IPS-11a (cell line): ENCODE data around the gene SHQ1.

Experiments
- H3K4me3 ChIP-seq: one replicate; pipeline ENCODE4 v1.5.1; 2013; ENCODE audit warnings: low read depth, low read length, control low read depth

Gene SHQ1

GRCh38 chr3:72855001-72855400, 6.8 kb upstream of the SHQ1 start:
- H3K4me3 ChIP-seq: no peak overlapping the region

GRCh38 chr3:72848703-72849081, 447 bp upstream of the SHQ1 start:
- peak overlapping the region; percentile 89 for H3K4me3 ChIP-seq

GRCh38 chr3:72847282-72847681, 963 bp downstream of the SHQ1 start:
- H3K4me3 ChIP-seq: peak overlapping the region; percentile 89

- H3K4me3 ChIP-seq: no peak overlapping the region
Measured at GRCh38 chr3:72846166-72846565, 2.1 kb downstream of the SHQ1 start.

- no peak overlapping the region for H3K4me3 ChIP-seq
Measured at GRCh38 chr3:72844436-72844993, 3.7 kb downstream of the SHQ1 start.

GRCh38 chr3:72839057-72839456, 9.2 kb downstream of the SHQ1 start:
- H3K4me3 ChIP-seq: no peak overlapping the region

GRCh38 chr3:72836923-72837322, 11.3 kb downstream of the SHQ1 start:
- no peak overlapping the region for H3K4me3 ChIP-seq

- no peak overlapping the region for H3K4me3 ChIP-seq
Measured at GRCh38 chr3:72836416-72836815, 11.8 kb downstream of the SHQ1 start.

GRCh38 chr3:72830452-72831223, 17.6 kb downstream of the SHQ1 start:
- H3K4me3 ChIP-seq: no peak overlapping the region

GRCh38 chr3:72829701-72830100, 18.5 kb downstream of the SHQ1 start:
- H3K4me3 ChIP-seq: no peak overlapping the region

GRCh38 chr3:72821161-72821781, 27.0 kb downstream of the SHQ1 start:
- H3K4me3 ChIP-seq: no peak overlapping the region

GRCh38 chr3:72820415-72820814, 27.8 kb downstream of the SHQ1 start:
- H3K4me3 ChIP-seq: no peak overlapping the region

GRCh38 chr3:72818905-72819304, 29.3 kb downstream of the SHQ1 start:
- no peak overlapping the region for H3K4me3 ChIP-seq

GRCh38 chr3:72818092-72818773, 30.0 kb downstream of the SHQ1 start:
- no peak overlapping the region for H3K4me3 ChIP-seq

- H3K4me3 ChIP-seq: no peak overlapping the region
Measured at GRCh38 chr3:72816862-72817355, 31.3 kb downstream of the SHQ1 start.

- no peak overlapping the region for H3K4me3 ChIP-seq
Measured at GRCh38 chr3:72814308-72814707, 33.9 kb downstream of the SHQ1 start.

- no peak overlapping the region for H3K4me3 ChIP-seq
Measured at GRCh38 chr3:72812201-72812600, 36.0 kb downstream of the SHQ1 start.

GRCh38 chr3:72811571-72811970, 36.7 kb downstream of the SHQ1 start:
- no peak overlapping the region for H3K4me3 ChIP-seq

- no peak overlapping the region for H3K4me3 ChIP-seq
Measured at GRCh38 chr3:72810659-72811434, 37.4 kb downstream of the SHQ1 start.

GRCh38 chr3:72810063-72810462, 38.2 kb downstream of the SHQ1 start:
- H3K4me3 ChIP-seq: no peak overlapping the region

- no peak overlapping the region for H3K4me3 ChIP-seq
Measured at GRCh38 chr3:72804361-72804760, 43.9 kb downstream of the SHQ1 start.
